Epidermal melanocyte (primary cell): Measurements from ENCODE around the gene KIAA1614.

Experiments used
- DNase-seq: peaks from one replicate; pipeline ENCODE4 v3.0.0; 2011; ENCODE audit warnings: low spot score; ENCODE audit not compliant: insufficient read length

Gene KIAA1614

GRCh38 chr1:180912801-180913565, at the start of gene KIAA1614:
Gene KIAA1614, plus strand, starts transcription at chr1:180912897. Its CDS starts 347 bp downstream, at chr1:180913244.
- peak; percentile 64 for DNase-seq

DNA sequence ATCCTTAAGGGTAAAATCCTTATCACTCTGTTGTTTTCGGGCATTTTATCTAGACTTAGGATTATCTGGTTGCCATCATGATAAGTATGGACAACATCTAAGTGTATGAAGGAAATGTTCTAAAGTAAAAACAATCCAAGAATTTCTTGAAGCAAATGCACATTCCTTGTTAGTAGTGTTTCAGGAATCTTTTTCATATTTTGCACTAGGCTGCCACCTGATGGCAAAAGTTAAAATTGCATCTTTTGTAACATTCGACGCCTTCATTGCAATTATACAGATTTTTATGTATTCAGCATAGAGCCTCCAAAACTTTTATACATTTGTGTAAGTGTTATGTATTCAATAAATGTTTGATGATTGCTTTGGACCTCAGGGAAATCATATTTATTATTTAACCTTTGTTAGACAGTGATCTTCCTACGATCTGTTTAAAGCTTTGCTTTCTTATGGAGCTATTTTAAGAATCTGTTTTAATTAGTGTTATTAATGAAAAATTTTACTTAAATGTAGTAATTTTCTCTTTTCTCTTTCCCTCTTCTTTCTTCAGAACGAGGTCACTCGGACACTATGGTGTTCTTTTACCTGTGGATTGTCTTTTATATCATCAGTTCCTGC, 49.4 kb upstream of the KIAA1614 start:
- DNase-seq: no peak

DNA sequence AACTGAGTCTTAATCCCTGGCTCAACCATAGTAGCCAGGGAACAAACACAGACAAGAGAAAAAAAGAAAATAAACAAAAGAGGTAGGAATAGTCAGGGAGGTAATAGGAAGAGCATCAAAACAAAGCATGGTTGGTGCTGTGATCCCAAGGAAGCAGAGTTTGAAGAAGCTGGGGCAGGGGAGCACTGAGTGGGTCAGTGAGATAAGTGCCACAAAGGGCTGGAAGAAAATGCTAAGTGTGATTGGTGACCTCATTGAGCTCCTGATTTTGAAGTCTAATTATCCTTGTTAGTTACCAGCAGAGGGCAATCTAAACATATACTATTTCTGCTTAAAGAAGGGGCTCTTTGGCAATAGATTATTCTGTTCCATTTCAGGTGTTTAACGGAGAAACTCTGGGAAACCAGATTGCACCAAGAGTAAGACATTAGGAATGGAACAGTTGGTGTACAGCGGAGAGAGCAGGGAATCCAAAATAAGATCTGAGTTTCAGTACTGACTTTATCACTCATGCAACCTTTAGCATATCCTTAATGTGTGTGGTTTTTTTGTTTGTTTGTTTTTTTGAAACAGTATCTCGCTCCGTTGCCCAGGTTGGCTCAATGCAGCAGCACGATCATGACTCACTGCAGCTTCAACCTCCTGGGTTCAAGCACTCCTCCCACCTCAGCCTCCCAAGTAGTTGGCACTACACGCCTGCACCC, 30.7 kb upstream of the KIAA1614 start:
- peak; percentile 41 for DNase-seq

- no peak for DNase-seq
Measured at GRCh38 chr1:180884588-180885300, 28.0 kb upstream of the KIAA1614 start.

GRCh38 chr1:180886338-180886737, 26.4 kb upstream of the KIAA1614 start:
- DNase-seq: no peak

GRCh38 chr1:180887841-180888240, 24.9 kb upstream of the KIAA1614 start:
- no peak for DNase-seq

DNA sequence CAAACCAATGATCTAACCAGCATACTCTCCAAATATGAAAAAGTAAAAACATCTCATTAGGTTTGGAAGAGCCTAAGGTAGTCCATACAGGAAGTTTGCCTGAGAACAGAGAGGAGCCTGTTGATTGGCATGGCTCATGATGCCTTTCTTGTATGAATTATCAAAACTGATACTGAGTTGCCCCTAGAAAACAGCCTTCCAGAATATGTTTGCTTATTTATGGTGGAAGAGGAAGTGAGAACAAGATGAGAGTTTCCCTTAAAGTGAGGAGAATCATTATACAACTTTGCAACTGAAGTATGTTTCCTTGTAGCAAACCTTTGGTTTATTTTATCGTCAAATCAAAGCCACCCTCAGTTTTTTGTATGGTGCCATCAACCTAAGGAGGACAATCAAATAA, 23.8 kb upstream of the KIAA1614 start:
- no peak for DNase-seq

DNA sequence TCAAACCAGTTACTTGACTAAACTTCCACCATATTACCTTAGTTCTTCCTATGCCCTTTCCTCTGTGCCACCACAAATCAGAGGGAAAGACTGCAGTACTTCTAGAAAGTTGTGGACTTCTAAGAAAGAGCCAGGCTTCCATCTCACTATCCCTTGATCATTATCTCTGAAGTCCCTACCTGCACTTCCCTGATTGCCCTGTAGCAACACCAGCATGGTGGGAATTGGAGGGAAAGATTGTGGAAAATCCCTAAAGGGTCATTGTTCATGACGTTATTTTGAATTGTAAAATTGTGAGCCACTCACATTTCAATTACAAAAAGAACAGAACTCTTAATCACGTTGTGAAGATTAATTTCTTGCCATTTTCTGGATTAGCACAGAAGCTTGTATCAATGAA, 23.4 kb upstream of the KIAA1614 start:
- DNase-seq: no peak

DNA sequence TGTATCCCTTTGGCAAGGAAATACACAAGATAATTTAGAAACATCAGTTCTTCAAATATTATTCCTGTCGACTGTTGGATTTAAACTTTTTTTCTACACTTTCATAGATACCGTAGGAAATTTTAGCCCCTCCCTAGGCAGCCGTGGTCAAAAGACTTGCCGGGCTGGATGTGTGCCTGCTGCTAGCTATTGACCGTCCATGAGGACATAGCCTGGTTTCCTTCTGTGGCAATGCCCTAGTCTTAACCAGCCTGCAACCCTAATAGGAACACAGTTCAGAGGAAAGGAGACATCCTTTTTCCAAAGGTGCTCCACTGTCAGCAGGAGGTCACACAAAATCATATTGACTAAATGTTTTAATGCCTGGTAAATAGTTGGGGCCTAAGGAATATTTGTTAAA, 20.4 kb upstream of the KIAA1614 start:
- no peak for DNase-seq

GRCh38 chr1:180892675-180893074, 20.0 kb upstream of the KIAA1614 start:
- DNase-seq: no peak

DNA sequence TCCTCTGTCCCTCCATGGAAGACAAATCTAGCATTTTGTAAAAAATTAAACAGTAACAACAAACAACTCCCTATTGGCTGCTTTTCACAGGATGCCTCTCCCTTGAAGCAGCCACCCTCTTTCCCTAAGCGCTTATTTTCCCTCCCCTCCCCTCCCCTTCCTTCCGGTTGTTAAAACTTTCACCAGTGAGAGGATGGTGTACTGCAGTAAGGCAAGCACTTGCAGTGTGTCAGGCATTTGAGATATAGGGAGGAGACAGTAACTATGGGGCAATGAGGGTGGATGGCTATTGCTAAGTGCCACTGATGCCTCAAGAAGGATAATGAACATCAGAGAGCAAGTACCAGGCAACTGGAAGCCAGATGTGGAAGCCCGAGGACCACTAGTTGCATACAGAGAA, 19.1 kb upstream of the KIAA1614 start:
- DNase-seq: no peak

GRCh38 chr1:180896161-180896560, 16.5 kb upstream of the KIAA1614 start:
- DNase-seq: no peak

GRCh38 chr1:180898441-180899219, 14.1 kb upstream of the KIAA1614 start:
- no peak for DNase-seq

GRCh38 chr1:180899262-180899661, 13.4 kb upstream of the KIAA1614 start:
- no peak for DNase-seq

- DNase-seq: no peak
Measured at GRCh38 chr1:180901076-180901990, 11.4 kb upstream of the KIAA1614 start.

DNA sequence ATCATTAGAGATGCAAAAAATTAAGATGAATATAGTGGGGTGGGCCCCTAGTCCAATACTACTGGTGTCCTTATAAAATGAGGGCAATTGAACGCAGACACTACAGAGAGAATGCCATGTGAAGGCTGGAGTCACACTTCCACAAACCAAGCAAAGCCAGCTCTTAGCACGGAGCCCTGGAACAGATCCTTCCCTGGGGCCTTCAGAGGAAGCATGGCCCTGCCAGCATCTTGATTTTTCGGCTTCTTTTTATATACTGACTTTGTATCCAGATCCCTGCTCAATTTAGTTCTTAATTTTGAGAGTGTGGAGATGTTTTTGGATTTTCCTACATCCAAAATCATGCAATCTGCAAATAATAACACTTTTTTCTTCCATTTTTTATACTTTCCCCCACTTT, 10.2 kb upstream of the KIAA1614 start:
- DNase-seq: no peak

DNA sequence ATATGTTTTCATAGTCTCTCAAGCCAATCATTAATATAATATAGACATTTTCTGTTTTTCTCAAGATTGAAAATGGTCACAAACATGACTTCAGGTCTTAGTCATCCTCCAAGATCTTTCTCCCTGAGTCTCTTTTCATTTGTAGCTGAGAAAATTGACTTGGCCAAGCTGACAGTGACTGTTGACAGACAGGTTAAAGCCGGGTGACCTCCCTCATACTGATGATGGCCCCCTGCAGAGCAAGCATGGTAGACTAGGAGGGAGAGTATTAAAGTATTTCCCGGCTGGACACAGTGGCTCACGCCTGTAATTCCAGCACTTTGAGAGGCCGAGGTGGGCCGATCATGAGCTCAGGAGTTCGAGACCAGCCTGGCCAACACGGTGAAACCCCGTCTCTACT, 6.8 kb upstream of the KIAA1614 start:
- DNase-seq: no peak

DNA sequence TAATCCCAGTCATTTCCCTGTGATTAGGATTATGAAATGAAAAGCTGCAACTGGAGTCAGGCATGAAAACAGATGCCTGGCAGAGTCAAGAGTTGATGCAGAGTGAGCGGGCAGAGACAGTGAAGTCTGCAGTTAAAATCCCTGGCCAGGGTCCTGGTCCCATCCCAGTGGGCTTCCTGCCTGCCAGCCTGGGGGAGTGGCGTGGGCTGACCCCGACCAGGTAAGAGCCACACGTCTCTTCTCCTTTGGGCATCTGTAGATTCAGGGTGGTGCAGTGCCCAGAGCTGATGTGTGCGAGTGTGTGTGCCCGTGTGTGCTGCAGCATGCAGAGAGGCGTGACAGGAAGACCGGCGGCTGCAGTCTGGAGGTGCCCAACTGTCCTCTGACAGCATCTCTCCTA, 6.2 kb upstream of the KIAA1614 start:
- no peak for DNase-seq

DNA sequence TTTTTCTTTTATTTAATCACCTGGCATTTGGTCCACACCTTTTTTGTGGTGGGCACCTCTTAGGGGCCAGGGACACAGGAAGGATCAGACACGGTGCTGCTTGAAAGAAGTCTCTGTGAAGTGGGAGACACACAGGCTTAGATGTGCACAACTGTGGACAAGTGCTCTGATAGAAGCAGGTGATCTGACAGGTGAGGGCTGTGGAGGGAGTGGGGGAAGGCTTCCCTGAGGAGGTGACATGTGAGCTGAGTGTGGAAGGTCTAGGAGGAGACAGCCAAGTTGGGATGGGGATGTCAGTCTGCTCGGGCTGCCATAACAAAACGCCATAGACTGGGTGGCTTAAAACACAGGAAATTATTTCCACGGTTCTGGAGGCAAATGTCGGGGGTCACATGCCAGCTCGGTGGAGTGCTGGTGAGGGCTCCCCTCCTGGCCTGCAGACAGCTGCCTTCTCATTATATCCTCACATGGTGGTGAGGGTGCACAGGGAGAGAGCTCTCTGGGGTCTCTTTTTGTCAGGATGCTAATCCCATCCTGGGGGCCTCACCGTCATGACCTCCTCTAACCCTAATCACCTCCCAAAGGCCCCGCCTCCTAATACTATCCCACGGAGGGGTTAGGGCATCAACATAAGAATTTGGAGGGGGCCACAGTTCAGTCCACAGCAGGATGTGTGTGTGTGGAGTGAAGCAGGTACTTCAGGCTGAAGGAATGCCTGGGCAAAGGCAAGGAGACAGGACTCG, 5.2 kb upstream of the KIAA1614 start:
- DNase-seq: no peak
